A673 (cell line): ENCODE data around the gene RELN. TPM values are rescaled to one million over a fixed set of nuclear protein-coding genes. Genes with fewer than 3 reads are reported as not detected.

Experiments
- BruUV-seq: library from RNA; stranded (reverse); fragments of 400-500 nt; replicated peaks from 2 replicates; lab custom pipeline; 2021; lab: Mats Ljungman, UMichigan
- CTCF ChIA-PET: fragments of 300-600 bp; sonication (Branson Sonifier 250); formaldehyde crosslinking; loops from one replicate; lab custom pipeline; 2022; ENCODE audit warnings: antibody characterized with exemption; lab: Charles Lee
- POLR2A ChIA-PET: fragments of 300-600 bp; sonication (Branson Sonifier 250); formaldehyde crosslinking; loops from one replicate; lab custom pipeline; 2022; ENCODE audit warnings: antibody characterized with exemption; ENCODE audit not compliant: low non-redundant PET; lab: Charles Lee
- DNase-seq: peaks from one replicate; pipeline ENCODE4 v3.0.0-alpha.2; 2015; ENCODE audit warnings: low spot score
- H3K27ac ChIP-seq: fragments of 200-600 bp; sonication (generic); 2 replicates; pipeline ENCODE4 v1.5.1; 2016; ENCODE audit warnings: mixed run types, low read depth, mild to moderate bottlenecking, mixed read lengths, antibody characterized with exemption, low read length; ENCODE audit not compliant: poor library complexity, severe bottlenecking
- H3K27me3 ChIP-seq: fragments of 200-600 bp; sonication (generic); replicated peaks from 2 replicates; pipeline ENCODE4 v1.6.1; 2017; ENCODE audit warnings: mixed run types, low read depth, mild to moderate bottlenecking, mixed read lengths, antibody characterized with exemption, low read length; ENCODE audit not compliant: insufficient read depth, poor library complexity
- H3K36me3 ChIP-seq: fragments of 200-600 bp; sonication (generic); 2 replicates; pipeline ENCODE4 v1.6.1; 2016; ENCODE audit warnings: mixed run types, mild to moderate bottlenecking, mixed read lengths, antibody characterized with exemption, low read length; ENCODE audit not compliant: insufficient read depth, poor library complexity, severe bottlenecking
- H3K4me1 ChIP-seq: fragments of 200-600 bp; sonication (generic); 2 replicates; pipeline ENCODE4 v1.6.1; 2017; ENCODE audit warnings: mixed run types, mild to moderate bottlenecking, mixed read lengths, antibody characterized with exemption, low read length; ENCODE audit not compliant: insufficient read depth, poor library complexity, severe bottlenecking
- H3K4me3 ChIP-seq: fragments of 200-600 bp; sonication (generic); 2 replicates; pipeline ENCODE4 v1.5.1; 2016; ENCODE audit warnings: low read depth, mixed run types, mild to moderate bottlenecking, mixed read lengths, low read length; ENCODE audit not compliant: poor library complexity, severe bottlenecking
- H3K9me3 ChIP-seq: fragments of 200-600 bp; sonication (generic); 2 replicates; pipeline ENCODE4 v1.6.1; 2016; ENCODE audit warnings: mixed run types, low read depth, mild to moderate bottlenecking, mixed read lengths, antibody characterized with exemption, low read length; ENCODE audit not compliant: poor library complexity, severe bottlenecking
- EZH2 ChIP-seq: fragments of 200-600 bp; sonication (generic); IDR thresholded peaks from 2 replicates; pipeline ENCODE4 v1.6.1; 2017; ENCODE audit warnings: borderline replicate concordance, low read depth, mild to moderate bottlenecking, mixed read lengths, antibody characterized with exemption, low read length; ENCODE audit not compliant: poor library complexity, severe bottlenecking
- intact Hi-C: fragments of 100-400 bp; cut with micrococcal nuclease; formaldehyde crosslinking; loops from one replicate; pipeline ENCODE4 v1.10.0; 2022; ENCODE audit not compliant: unreplicated experiment
- total RNA-seq: library from RNA; stranded (reverse); gene quantifications from 2 replicates; pipeline ENCODE4 v1.2.3, GENCODE V29; 2021
- TF ChIP-seq, protein P1 (sequence below): fragments of 300-800, 200-600 bp; sonication (generic); conservative IDR thresholded peaks from 2 replicates; pipeline ENCODE4 v1.5.1; 2017; ENCODE audit warnings: low read depth, mild to moderate bottlenecking, antibody characterized with exemption, low read length, moderate library complexity, mixed read lengths

Gene RELN
- total RNA-seq, 1 experiment from 2014 or later: not detected

DNA sequence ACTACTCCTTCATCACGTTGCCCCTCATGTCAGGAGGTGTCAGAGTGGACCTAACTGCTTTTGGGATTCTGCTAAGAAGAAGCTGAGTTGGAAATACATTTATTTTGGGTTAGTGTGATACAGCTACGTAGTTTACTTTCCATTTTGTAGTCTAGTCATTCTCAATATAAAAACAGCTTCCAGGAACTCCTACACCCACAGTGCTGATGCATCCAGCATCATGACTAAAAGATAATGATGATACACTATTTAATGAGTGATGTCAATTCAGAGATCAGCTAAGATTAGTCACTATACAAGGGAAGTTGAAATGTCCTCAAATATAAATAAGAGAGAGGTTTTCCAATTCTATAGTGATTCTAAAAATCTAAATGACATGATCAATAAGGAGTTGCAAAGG is 279.2 kb downstream of the RELN start:
- H3K4me3 ChIP-seq: no peak overlapping the region
- ChIA-PET CTCF (no interaction called here), POLR2A (no interaction called here)
- no TSS peak for BruUV-seq
- no peaks in the 10 kb centered on the region for H3K9me3 ChIP-seq
- TF ChIP-seq EZH2: no peak
- TF ChIP-seq, protein P1, sequence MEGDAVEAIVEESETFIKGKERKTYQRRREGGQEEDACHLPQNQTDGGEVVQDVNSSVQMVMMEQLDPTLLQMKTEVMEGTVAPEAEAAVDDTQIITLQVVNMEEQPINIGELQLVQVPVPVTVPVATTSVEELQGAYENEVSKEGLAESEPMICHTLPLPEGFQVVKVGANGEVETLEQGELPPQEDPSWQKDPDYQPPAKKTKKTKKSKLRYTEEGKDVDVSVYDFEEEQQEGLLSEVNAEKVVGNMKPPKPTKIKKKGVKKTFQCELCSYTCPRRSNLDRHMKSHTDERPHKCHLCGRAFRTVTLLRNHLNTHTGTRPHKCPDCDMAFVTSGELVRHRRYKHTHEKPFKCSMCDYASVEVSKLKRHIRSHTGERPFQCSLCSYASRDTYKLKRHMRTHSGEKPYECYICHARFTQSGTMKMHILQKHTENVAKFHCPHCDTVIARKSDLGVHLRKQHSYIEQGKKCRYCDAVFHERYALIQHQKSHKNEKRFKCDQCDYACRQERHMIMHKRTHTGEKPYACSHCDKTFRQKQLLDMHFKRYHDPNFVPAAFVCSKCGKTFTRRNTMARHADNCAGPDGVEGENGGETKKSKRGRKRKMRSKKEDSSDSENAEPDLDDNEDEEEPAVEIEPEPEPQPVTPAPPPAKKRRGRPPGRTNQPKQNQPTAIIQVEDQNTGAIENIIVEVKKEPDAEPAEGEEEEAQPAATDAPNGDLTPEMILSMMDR: no peak
- peaks cover 79% of the 10 kb centered on the region for H3K27me3 ChIP-seq
- no peaks in the 10 kb centered on the region for H3K4me1 ChIP-seq
- no peak overlapping the region for H3K27ac ChIP-seq
- DNase-seq: no peak
- intact Hi-C loops: no loop called here
- no peaks in the 10 kb centered on the region for H3K36me3 ChIP-seq

DNA sequence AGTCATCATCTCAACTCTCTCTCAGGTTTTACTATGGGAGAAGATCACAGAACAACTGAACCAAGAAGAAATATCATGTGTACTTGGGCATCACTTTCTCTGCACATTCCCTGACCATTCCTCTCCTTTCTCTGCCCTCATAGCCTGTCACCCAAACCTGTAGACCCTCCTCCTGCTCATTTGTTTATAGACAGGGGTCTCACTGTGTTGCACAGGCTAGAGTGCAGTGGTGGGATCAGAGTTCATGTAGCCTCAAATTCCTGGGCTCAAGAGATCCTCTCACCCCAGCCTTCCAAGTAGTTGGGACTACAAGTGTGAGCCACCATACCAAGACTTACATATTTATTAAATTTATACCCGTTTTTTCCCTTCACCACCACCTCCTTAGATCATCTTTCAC is 282.7 kb downstream of the RELN start:
- TF ChIP-seq, protein P1: no peak
- TF ChIP-seq EZH2: no peak
- POLR2A ChIA-PET: no interaction called here
- intact Hi-C loops: no loop called here
- BruUV-seq: no TSS peak
- H3K4me1 ChIP-seq: no peaks in the 10 kb centered on the region
- no peak overlapping the region for H3K27ac ChIP-seq
- H3K36me3 ChIP-seq: no peaks in the 10 kb centered on the region
- CTCF ChIA-PET: no interaction called here
- no peaks in the 10 kb centered on the region for H3K9me3 ChIP-seq
- no peak overlapping the region for H3K4me3 ChIP-seq
- DNase-seq: no peak
- peaks cover 73% of the 10 kb centered on the region for H3K27me3 ChIP-seq

DNA sequence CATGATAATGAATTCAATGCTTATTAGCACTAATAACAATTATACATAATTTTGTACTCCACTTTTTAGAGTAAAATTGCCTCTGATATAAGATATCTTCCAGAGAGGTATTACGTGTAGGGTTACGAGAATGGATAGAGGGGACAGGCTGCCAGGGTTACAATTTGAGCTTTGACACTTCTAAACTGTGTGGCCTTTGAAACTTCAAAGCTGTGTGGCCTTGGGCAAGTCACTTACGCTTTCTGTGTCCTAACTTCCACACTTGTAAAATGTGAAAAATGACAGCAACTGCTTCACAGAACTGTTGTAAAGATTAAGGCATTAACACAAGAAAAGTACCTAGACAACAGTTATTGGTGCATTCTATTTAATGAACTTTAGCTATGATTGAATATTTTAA is 283.9 kb downstream of the RELN start:
- Histone ChIP-seq H3K27ac (no peak overlapping the region), H3K9me3 (no peaks in the 10 kb centered on the region), H3K36me3 (no peaks in the 10 kb centered on the region), H3K4me1 (no peaks in the 10 kb centered on the region), H3K27me3 (peaks cover 77% of the 10 kb centered on the region), H3K4me3 (no peak overlapping the region)
- TF ChIP-seq EZH2: no peak
- intact Hi-C loops: no loop called here
- ChIA-PET POLR2A (no interaction called here), CTCF (no interaction called here)
- DNase-seq: no peak
- BruUV-seq: no TSS peak

DNA sequence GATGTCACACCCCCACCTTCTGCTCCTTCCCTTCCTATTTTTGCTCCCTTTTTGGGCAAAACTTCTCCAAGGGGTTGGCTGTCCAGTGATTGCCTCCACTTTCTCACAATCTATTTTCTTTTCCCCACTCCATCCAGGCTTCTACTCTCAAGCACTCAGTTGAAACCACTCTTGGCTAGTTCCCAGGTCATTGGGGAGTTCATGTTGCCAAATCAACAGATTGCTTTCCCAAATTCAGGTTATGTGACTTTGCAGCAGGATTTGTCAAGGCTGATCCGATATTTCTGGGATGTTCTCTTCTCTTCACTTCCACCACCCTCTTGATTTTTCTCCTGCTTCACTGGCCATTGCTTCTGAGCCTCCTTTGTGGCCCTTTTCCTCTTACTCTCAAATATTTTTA is 284.8 kb downstream of the RELN start:
- H3K9me3 ChIP-seq: no peaks in the 10 kb centered on the region
- H3K4me3 ChIP-seq: no peak overlapping the region
- DNase-seq: no peak
- no TSS peak for BruUV-seq
- TF ChIP-seq, protein P1: no peak
- no peak for TF ChIP-seq EZH2
- no peaks in the 10 kb centered on the region for H3K4me1 ChIP-seq
- ChIA-PET POLR2A (no interaction called here), CTCF (no interaction called here)
- no peaks in the 10 kb centered on the region for H3K36me3 ChIP-seq
- intact Hi-C loops: no loop called here
- H3K27me3 ChIP-seq: peaks cover 77% of the 10 kb centered on the region
- no peak overlapping the region for H3K27ac ChIP-seq
